GM12891 (cell line): Measurements from ENCODE around the gene MYEOV.

Source experiments
- DNase-seq: peaks from one replicate; pipeline ENCODE4 v3.0.0; 2011; ENCODE audit warnings: low spot score; ENCODE audit not compliant: insufficient read length
- FAIRE-seq: peaks from 2 replicates; lab custom pipeline; 2011; peaks lifted over from hg19 to GRCh38; lab: Jason Lieb, UNC
- PAX5 ChIP-seq: IDR thresholded peaks from 2 replicates; pipeline ENCODE4 v1.6.1; 2011; ENCODE audit warnings: low read length, moderate library complexity, mild to moderate bottlenecking; ENCODE audit not compliant: insufficient read depth, severe bottlenecking
- POLR2A ChIP-seq: IDR thresholded peaks from 2 replicates; pipeline ENCODE4 v1.6.1; 2011; ENCODE audit warnings: low read depth, low read length, control low read depth
- POLR2AphosphoS5 ChIP-seq: IDR thresholded peaks from 2 replicates; pipeline ENCODE4 v1.6.1; 2011; ENCODE audit warnings: low read depth, low read length, control low read depth
- POU2F2 ChIP-seq: IDR thresholded peaks from 2 replicates; pipeline ENCODE4 v1.6.1; 2011; ENCODE audit warnings: low read depth, mild to moderate bottlenecking, control low read depth, low read length, moderate library complexity
- SPI1 ChIP-seq: IDR thresholded peaks from 2 replicates; pipeline ENCODE4 v1.6.1; 2011; ENCODE audit warnings: low read depth, low read length, control low read depth
- TAF1 ChIP-seq: IDR thresholded peaks from 2 replicates; pipeline ENCODE4 v1.6.1; 2011; ENCODE audit warnings: low read depth, low read length, control low read depth

MYEOV gene

GRCh38 chr11:69316956-69317355 lies 23.0 kb downstream of the MYEOV start:
- FAIRE-seq (no peak), DNase-seq (no peak)
- TF ChIP-seq POLR2AphosphoS5 (no peak), POU2F2 (no peak), POLR2A (no peak), PAX5 (no peak), TAF1 (no peak), SPI1 (no peak)

GRCh38 chr11:69317401-69318092 lies 23.6 kb downstream of the MYEOV start:
- no peak for FAIRE-seq

GRCh38 chr11:69318093-69318420 lies 24.1 kb downstream of the MYEOV start:
- DNase-seq = no peak
- no peak for FAIRE-seq
- no peak for TF ChIP-seq POU2F2
- no peak for TF ChIP-seq PAX5
- no peak for TF ChIP-seq SPI1
- TF ChIP-seq POLR2AphosphoS5 = no peak
- no peak for TF ChIP-seq TAF1
- TF ChIP-seq POLR2A = no peak

More at GRCh38 chr11:69317401-69318092, 23.6 kb downstream of the MYEOV start:
- no peak for DNase-seq
- TF ChIP-seq TAF1 = no peak

- DNase-seq (no peak), FAIRE-seq (no peak)
- TF ChIP-seq POLR2A = no peak
- TF ChIP-seq TAF1 = no peak
- TF ChIP-seq POLR2AphosphoS5 = no peak
- TF ChIP-seq SPI1 = no peak
- no peak for TF ChIP-seq PAX5
- no peak for TF ChIP-seq POU2F2
Observed at GRCh38 chr11:69319255-69320106, 25.5 kb downstream of the MYEOV start.

- no peak for DNase-seq
- FAIRE-seq = no peak
- no peak for TF ChIP-seq PAX5
- TF ChIP-seq POLR2A = no peak
- TF ChIP-seq POU2F2 = no peak
- TF ChIP-seq TAF1 = no peak
- TF ChIP-seq SPI1 = no peak
- no peak for TF ChIP-seq POLR2AphosphoS5
Observed at GRCh38 chr11:69320326-69320725, 26.4 kb downstream of the MYEOV start.

GRCh38 chr11:69320756-69321741 lies 27.1 kb downstream of the MYEOV start:
- DNase-seq (no peak), FAIRE-seq (no peak)
- TF ChIP-seq SPI1 = no peak
- TF ChIP-seq POU2F2 = no peak
- no peak for TF ChIP-seq POLR2A
- TF ChIP-seq PAX5 = no peak
- TF ChIP-seq TAF1 = no peak

GRCh38 chr11:69321877-69322361 lies 28.0 kb downstream of the MYEOV start:
- no peak for TF ChIP-seq POU2F2
- TF ChIP-seq SPI1 = no peak
- no peak for TF ChIP-seq PAX5
- TF ChIP-seq POLR2A = no peak
- TF ChIP-seq POLR2AphosphoS5 = no peak
- TF ChIP-seq TAF1 = no peak
- no peak for FAIRE-seq
- DNase-seq = no peak

- TF ChIP-seq POLR2A = no peak
- TF ChIP-seq POLR2AphosphoS5 = no peak
- TF ChIP-seq SPI1 = no peak
- no peak for TF ChIP-seq TAF1
- DNase-seq = no peak
- FAIRE-seq = no peak
Observed at GRCh38 chr11:69325446-69325845, 31.5 kb downstream of the MYEOV start.

- no peak for FAIRE-seq
- no peak for DNase-seq
- TF ChIP-seq POU2F2 = no peak
- no peak for TF ChIP-seq TAF1
- TF ChIP-seq PAX5 = no peak
- no peak for TF ChIP-seq SPI1
- no peak for TF ChIP-seq POLR2A
- TF ChIP-seq POLR2AphosphoS5 = no peak
Observed at GRCh38 chr11:69326622-69327219, 32.8 kb downstream of the MYEOV start.
